ENCODE data around the gene GABRR2. TPM values are rescaled to one million over a fixed set of nuclear protein-coding genes. Genes with fewer than 3 reads are reported as not detected.
A peak's percentile ranks its signal among the peaks of the same experiment; 100 is the strongest.

GABRR2 gene
- total RNA-seq, 1 donor from 2014 or later: 0.12 TPM

GRCh38 chr6:89350281-89350966, 35.3 kb upstream of the GABRR2 start:
- no peak for TF ChIP-seq CTCF (conservative IDR thresholded peaks at IDR 0.05; ENCODE audit: low read depth, low read length)
- DNase-seq (ENCODE audit: low read depth): no peak
- peak overlapping the region; percentile 78 for H3K4me3 ChIP-seq (ENCODE audit: low read depth, low read length)

GRCh38 chr6:89348372-89348771, 33.3 kb upstream of the GABRR2 start:
- H3K4me3 ChIP-seq (ENCODE audit: low read depth, low read length): no peak overlapping the region
- DNase-seq (ENCODE audit: low read depth): no peak
- TF ChIP-seq CTCF (conservative IDR thresholded peaks at IDR 0.05; ENCODE audit: low read depth, low read length): no peak

GRCh38 chr6:89347825-89348224, 32.7 kb upstream of the GABRR2 start:
- no peak for TF ChIP-seq CTCF (conservative IDR thresholded peaks at IDR 0.05; ENCODE audit: low read depth, low read length)

GRCh38 chr6:89346433-89346832, 31.3 kb upstream of the GABRR2 start:
- no peak for TF ChIP-seq CTCF (conservative IDR thresholded peaks at IDR 0.05; ENCODE audit: low read depth, low read length)
- no peak overlapping the region for H3K4me3 ChIP-seq (ENCODE audit: low read depth, low read length)
- DNase-seq (ENCODE audit: low read depth): no peak

More at GRCh38 chr6:89347825-89348224, 32.7 kb upstream of the GABRR2 start:
- no peak overlapping the region for H3K4me3 ChIP-seq (ENCODE audit: low read depth, low read length)
- DNase-seq (ENCODE audit: low read depth): no peak

GRCh38 chr6:89339565-89339964, 24.5 kb upstream of the GABRR2 start:
- DNase-seq (ENCODE audit: low read depth): no peak
- TF ChIP-seq CTCF (conservative IDR thresholded peaks at IDR 0.05; ENCODE audit: low read depth, low read length): no peak
- H3K4me3 ChIP-seq (ENCODE audit: low read depth, low read length): no peak overlapping the region

- no peak for TF ChIP-seq CTCF (conservative IDR thresholded peaks at IDR 0.05; ENCODE audit: low read depth, low read length)
- H3K4me3 ChIP-seq (ENCODE audit: low read depth, low read length): no peak overlapping the region
- no peak for DNase-seq (ENCODE audit: low read depth)
These were observed 20.1 kb upstream of the GABRR2 start for GRCh38 chr6:89335164-89335563.

- no peak for TF ChIP-seq CTCF (conservative IDR thresholded peaks at IDR 0.05; ENCODE audit: low read depth, low read length)
- DNase-seq (ENCODE audit: low read depth): no peak
- H3K4me3 ChIP-seq (ENCODE audit: low read depth, low read length): no peak overlapping the region
These were observed 15.8 kb upstream of the GABRR2 start for GRCh38 chr6:89330910-89331309.
